Astrocyte (in vitro differentiated cells and primary cell): ENCODE measurements around the gene TSPEAR. TPM values are rescaled to one million over a fixed set of nuclear protein-coding genes. Genes with fewer than 3 reads are reported as not detected.

Experiments used
- DNase-seq: peaks from one replicate; pipeline ENCODE4 v3.0.0-alpha.2; 2010; ENCODE audit warnings: low read depth
- FAIRE-seq: peaks from 2 replicates; lab custom pipeline; 2011; peaks lifted over from hg19 to GRCh38; lab: Jason Lieb, UNC
- H2AFZ ChIP-seq: 2 replicates; pipeline ENCODE4 v1.6.0; 2012; ENCODE audit warnings: low read depth, low read length, inconsistent platforms
- H3K27ac ChIP-seq: 2 replicates; pipeline ENCODE4 v1.5.1; 2011; ENCODE audit warnings: low read depth, low read length, inconsistent platforms
- H3K27me3 ChIP-seq: 2 replicates; pipeline ENCODE4 v1.6.0; 2011; ENCODE audit warnings: low read length, inconsistent platforms; ENCODE audit not compliant: insufficient read depth
- H3K36me3 ChIP-seq: 2 replicates; pipeline ENCODE4 v1.5.1; 2011; ENCODE audit warnings: low read length, inconsistent platforms; ENCODE audit not compliant: insufficient read depth
- H3K4me1 ChIP-seq: 2 replicates; pipeline ENCODE4 v1.5.1; 2011; ENCODE audit warnings: low read length, inconsistent platforms; ENCODE audit not compliant: insufficient read depth
- H3K4me2 ChIP-seq: 2 replicates; pipeline ENCODE4 v1.6.0; 2012; ENCODE audit warnings: low read length, inconsistent platforms
- H3K4me3 ChIP-seq: 2 replicates; pipeline ENCODE4 v1.5.1; 2011; ENCODE audit warnings: low read depth, mild to moderate bottlenecking, low read length, inconsistent platforms; ENCODE audit not compliant: insufficient read depth
- H3K79me2 ChIP-seq: 2 replicates; pipeline ENCODE4 v1.6.0; 2012; ENCODE audit warnings: mild to moderate bottlenecking, low read length, inconsistent platforms; ENCODE audit not compliant: insufficient read depth
- H3K9ac ChIP-seq: 2 replicates; pipeline ENCODE4 v1.6.0; 2012; ENCODE audit warnings: mild to moderate bottlenecking, low read length, inconsistent platforms
- H3K9me3 ChIP-seq: 2 replicates; pipeline ENCODE4 v1.5.1; 2012; ENCODE audit warnings: low read depth, mild to moderate bottlenecking, low read length, inconsistent platforms; ENCODE audit not compliant: insufficient read depth
- H4K20me1 ChIP-seq: 2 replicates; pipeline ENCODE4 v1.6.0; 2012; ENCODE audit warnings: low read length, inconsistent platforms; ENCODE audit not compliant: insufficient read depth
- H3K27ac Mint-ChIP-seq: one replicate; pipeline ENCODE4 v1.8.0; 2021; ENCODE audit warnings: mild to moderate bottlenecking, mixed read lengths; ENCODE audit not compliant: unreplicated experiment
- H3K27me3 Mint-ChIP-seq: one replicate; pipeline ENCODE4 v1.8.0; 2021; ENCODE audit warnings: low read depth, mixed read lengths; ENCODE audit not compliant: unreplicated experiment
- H3K36me3 Mint-ChIP-seq: one replicate; pipeline ENCODE4 v1.8.0; 2021; ENCODE audit warnings: low read depth, mixed read lengths; ENCODE audit not compliant: unreplicated experiment
- H3K4me1 Mint-ChIP-seq: one replicate; pipeline ENCODE4 v1.8.0; 2021; ENCODE audit warnings: low read depth, mixed read lengths; ENCODE audit not compliant: unreplicated experiment
- H3K4me3 Mint-ChIP-seq: one replicate; pipeline ENCODE4 v1.8.0; 2021; ENCODE audit warnings: mild to moderate bottlenecking, moderate library complexity, mixed read lengths; ENCODE audit not compliant: unreplicated experiment
- H3K9me3 Mint-ChIP-seq: one replicate; pipeline ENCODE4 v1.8.0; 2021; ENCODE audit warnings: mild to moderate bottlenecking, mixed read lengths; ENCODE audit not compliant: unreplicated experiment
- EZH2 ChIP-seq: IDR thresholded peaks from 2 replicates; pipeline ENCODE4 v1.6.1; 2012; ENCODE audit warnings: mild to moderate bottlenecking, low read length, inconsistent platforms; ENCODE audit not compliant: insufficient read depth
- total RNA-seq: library from RNA; stranded (reverse); gene quantifications from 2 replicates; pipeline ENCODE4 v1.2.1, GENCODE V29; 2021
- TF ChIP-seq, protein P1 (sequence below): IDR thresholded peaks from 2 replicates; pipeline ENCODE4 v1.5.1; 2011; ENCODE audit warnings: low read depth, mild to moderate bottlenecking, inconsistent platforms, low read length, moderate library complexity; ENCODE audit not compliant: insufficient read depth

TSPEAR gene
- total RNA-seq, 1 donor from 2014 or later: not detected

DNA sequence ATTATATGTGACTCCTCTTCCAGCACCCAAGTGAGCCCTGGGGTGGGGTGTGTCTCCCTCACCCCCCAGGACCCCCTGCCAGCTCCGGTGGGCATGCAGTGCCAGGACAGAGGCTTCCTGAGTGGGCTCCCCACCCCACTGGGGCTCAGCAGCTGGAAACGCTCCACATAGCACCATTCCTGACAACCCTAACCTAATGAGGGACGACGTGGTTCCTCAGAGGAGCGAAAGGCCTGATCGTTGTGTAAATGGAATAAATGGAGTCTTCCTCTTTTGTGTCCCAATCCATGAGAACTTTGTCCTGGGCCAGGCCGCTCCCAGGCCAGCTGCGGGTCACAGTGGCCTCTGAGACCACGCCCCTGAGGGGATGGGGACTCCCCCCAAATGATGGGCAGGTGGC lies 1.8 kb upstream of the TSPEAR start:
- H3K4me3 ChIP-seq: no peak overlapping the region
- peaks cover 4% of the 10 kb centered on the region for H3K4me1 Mint-ChIP-seq
- no peaks in the 10 kb centered on the region for H3K9me3 ChIP-seq
- H3K79me2 ChIP-seq: no peaks in the 10 kb centered on the region
- H3K36me3 Mint-ChIP-seq: no peaks in the 10 kb centered on the region
- peaks cover 70% of the 10 kb centered on the region for H3K27me3 Mint-ChIP-seq
- DNase-seq: no peak
- H3K4me2 ChIP-seq: no peak overlapping the region
- no peak for FAIRE-seq
- peaks cover 60% of the 10 kb centered on the region for H3K27me3 ChIP-seq
- no peak for TF ChIP-seq EZH2
- TF ChIP-seq, protein P1, sequence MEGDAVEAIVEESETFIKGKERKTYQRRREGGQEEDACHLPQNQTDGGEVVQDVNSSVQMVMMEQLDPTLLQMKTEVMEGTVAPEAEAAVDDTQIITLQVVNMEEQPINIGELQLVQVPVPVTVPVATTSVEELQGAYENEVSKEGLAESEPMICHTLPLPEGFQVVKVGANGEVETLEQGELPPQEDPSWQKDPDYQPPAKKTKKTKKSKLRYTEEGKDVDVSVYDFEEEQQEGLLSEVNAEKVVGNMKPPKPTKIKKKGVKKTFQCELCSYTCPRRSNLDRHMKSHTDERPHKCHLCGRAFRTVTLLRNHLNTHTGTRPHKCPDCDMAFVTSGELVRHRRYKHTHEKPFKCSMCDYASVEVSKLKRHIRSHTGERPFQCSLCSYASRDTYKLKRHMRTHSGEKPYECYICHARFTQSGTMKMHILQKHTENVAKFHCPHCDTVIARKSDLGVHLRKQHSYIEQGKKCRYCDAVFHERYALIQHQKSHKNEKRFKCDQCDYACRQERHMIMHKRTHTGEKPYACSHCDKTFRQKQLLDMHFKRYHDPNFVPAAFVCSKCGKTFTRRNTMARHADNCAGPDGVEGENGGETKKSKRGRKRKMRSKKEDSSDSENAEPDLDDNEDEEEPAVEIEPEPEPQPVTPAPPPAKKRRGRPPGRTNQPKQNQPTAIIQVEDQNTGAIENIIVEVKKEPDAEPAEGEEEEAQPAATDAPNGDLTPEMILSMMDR: no peak
- H3K4me3 Mint-ChIP-seq: no peak overlapping the region
- H3K27ac ChIP-seq: no peak overlapping the region
- H3K27ac Mint-ChIP-seq: no peak overlapping the region
- peaks cover 9% of the 10 kb centered on the region for H3K9me3 Mint-ChIP-seq
- H2AFZ ChIP-seq: no peak overlapping the region
- H3K36me3 ChIP-seq: no peaks in the 10 kb centered on the region
- no peaks in the 10 kb centered on the region for H3K4me1 ChIP-seq
- H4K20me1 ChIP-seq: no peaks in the 10 kb centered on the region
- no peak overlapping the region for H3K9ac ChIP-seq

DNA sequence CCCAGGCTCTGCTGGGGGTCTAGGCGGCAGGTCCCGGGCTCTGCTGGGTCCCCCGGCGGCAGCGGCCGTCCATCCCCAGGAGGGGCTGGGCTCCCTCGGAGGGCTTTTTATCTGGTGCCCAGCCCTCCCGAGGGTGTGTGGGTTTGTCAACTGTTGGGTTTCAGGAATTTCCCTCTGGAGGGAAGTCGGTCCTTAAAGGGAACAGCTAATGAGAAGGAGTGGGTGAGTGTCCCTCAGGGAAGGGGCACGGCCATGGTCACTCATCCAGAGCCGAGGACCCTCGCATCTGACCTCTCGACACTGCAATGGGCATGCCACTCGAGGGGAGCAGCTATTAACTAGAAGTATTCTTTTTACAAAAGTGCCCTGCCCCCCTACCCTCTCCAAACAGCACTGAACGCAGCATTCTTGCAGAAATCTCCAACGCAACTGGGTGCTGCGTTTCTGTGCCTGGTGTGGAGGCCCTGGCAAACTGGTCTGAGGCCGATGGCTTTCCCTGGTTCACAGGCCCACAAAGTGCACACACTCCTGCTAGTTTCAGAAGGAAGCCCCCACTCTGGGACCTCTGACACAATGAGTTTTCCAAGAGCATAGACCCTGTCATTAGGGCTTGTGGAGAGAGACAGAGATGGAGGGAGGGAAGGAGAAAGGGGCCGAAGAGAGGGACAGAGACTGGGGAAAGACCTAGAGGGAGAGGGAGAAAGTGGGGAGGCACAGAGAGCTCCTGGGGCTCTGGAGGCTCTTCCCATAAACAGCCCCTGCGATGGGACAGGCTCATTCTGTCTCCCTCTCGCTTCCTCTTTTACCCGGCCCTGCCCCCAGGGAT lies 1.0 kb upstream of the TSPEAR start:
- no peaks in the 10 kb centered on the region for H3K9me3 ChIP-seq
- Mint-ChIP-seq H3K9me3 (peaks cover 9% of the 10 kb centered on the region), H3K27me3 (peaks cover 75% of the 10 kb centered on the region), H3K36me3 (no peaks in the 10 kb centered on the region), H3K4me1 (peaks cover 4% of the 10 kb centered on the region), H3K4me3 (no peak overlapping the region), H3K27ac (no peak overlapping the region)
- H3K79me2 ChIP-seq: no peaks in the 10 kb centered on the region
- peaks cover 65% of the 10 kb centered on the region for H3K27me3 ChIP-seq
- peak; percentile 46 for TF ChIP-seq EZH2
- TF ChIP-seq, protein P1: no peak
- FAIRE-seq: no peak
- H3K4me3 ChIP-seq: no peak overlapping the region
- no peak overlapping the region for H3K4me2 ChIP-seq
- no peak overlapping the region for H3K27ac ChIP-seq
- H3K4me1 ChIP-seq: no peaks in the 10 kb centered on the region
- H2AFZ ChIP-seq: no peak overlapping the region
- H3K36me3 ChIP-seq: no peaks in the 10 kb centered on the region
- no peak for DNase-seq
- H3K9ac ChIP-seq: no peak overlapping the region
- no peaks in the 10 kb centered on the region for H4K20me1 ChIP-seq

DNA sequence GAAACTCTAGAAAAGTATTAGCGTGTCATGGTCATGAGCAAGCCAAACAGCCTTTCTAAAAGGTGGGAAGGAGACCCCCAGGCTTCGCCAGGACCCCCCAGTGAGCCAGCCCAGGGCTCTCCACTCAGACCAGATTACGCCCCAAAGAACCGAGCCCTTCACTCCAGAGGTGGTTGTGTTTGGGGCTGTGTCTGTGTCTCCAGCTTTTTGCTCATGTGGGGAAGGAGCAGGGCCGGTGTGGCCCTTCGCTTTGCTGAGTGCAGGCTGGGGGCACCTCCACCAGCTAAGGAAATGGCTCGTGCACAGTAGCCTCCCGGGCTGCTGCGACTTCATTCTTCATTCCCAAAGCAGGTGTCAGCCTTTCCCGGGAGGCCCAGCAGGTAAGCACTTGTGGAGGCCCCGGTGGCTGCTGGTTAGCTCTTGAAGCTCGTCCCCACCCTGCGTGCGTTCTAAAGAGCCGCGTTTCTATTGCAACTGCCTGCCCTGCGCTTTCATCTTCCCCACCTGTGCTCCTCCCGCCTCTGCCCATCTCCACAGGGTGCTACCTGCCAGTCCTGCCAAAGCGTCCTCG lies 531 bp downstream of the TSPEAR start:
- Histone ChIP-seq H3K27ac (no peak overlapping the region), H4K20me1 (no peaks in the 10 kb centered on the region), H3K36me3 (no peaks in the 10 kb centered on the region), H2AFZ (no peak overlapping the region), H3K4me1 (no peaks in the 10 kb centered on the region), H3K4me2 (no peak overlapping the region), H3K27me3 (peaks cover 70% of the 10 kb centered on the region), H3K4me3 (no peak overlapping the region), H3K79me2 (no peaks in the 10 kb centered on the region), H3K9me3 (no peaks in the 10 kb centered on the region), H3K9ac (no peak overlapping the region)
- Mint-ChIP-seq H3K27me3 (peaks cover 82% of the 10 kb centered on the region), H3K27ac (no peak overlapping the region), H3K9me3 (peaks cover 10% of the 10 kb centered on the region), H3K36me3 (no peaks in the 10 kb centered on the region), H3K4me3 (no peak overlapping the region), H3K4me1 (peaks cover 4% of the 10 kb centered on the region)
- TF ChIP-seq, protein P1: no peak
- TF ChIP-seq EZH2: peak; percentile 33
- FAIRE-seq: no peak
- DNase-seq: no peak
